Stimulated activated CD8-positive, alpha-beta memory T cell treated with anti-CD3 and anti-CD28 coated beads, Interleukin-12 subunit alpha, Interleukin-12 subunit beta, amount 100 ng/mL, for 1 hour (primary cell): ENCODE measurements around the gene CYB5A.
"Not testable (repeated sequence)": the region's sequence is repeated elsewhere in the genome, so short reads cannot be mapped to it uniquely, and the experiment has no call there.

Source experiments
- DNase-seq: peaks from one replicate; pipeline ENCODE4 v3.0.0-alpha.2; 2020; ENCODE audit warnings: low read depth

CYB5A gene

GRCh38 chr18:74294526-74294925 is 2.8 kb upstream of the CYB5A start:
- no peak for DNase-seq

DNA sequence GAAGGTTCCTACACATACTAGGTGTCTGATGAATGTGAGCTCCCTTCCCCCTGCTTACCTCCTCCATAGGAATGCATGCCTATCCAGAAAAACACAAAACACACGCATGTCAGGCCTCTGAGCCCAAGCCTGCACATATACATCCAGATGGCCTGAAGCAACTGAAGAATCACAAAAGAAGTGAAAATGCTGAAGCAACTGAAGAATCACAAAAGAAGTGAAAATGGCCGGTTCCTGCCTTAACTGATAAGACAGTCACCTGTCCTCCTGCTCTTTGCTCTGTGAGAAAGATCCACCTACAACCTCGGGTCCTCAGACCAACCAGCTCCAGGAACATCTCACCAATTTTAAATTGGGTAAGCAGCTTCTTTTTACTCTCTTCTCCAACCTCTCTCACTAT is 1.2 kb upstream of the CYB5A start:
- DNase-seq, result not testable (repeated sequence)

DNA sequence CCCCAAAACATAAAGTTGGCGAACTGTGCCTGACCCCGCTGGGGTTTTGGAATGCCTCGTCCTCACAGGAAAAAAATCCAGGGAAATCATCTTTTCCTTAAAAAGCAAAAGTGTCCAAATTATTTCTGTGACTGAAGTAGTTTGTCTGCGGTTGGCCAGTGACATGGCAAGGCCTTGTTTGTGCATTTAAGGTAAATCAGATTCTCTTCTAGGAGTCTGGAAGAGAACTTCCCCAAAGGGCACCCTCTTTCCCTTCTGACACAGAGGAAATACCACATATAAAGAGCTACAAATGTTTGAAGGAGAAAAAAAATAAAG is 737 bp upstream of the CYB5A start:
- no peak for DNase-seq

GRCh38 chr18:74291472-74291770 is 342 bp downstream of the CYB5A start:
- no peak for DNase-seq

DNA sequence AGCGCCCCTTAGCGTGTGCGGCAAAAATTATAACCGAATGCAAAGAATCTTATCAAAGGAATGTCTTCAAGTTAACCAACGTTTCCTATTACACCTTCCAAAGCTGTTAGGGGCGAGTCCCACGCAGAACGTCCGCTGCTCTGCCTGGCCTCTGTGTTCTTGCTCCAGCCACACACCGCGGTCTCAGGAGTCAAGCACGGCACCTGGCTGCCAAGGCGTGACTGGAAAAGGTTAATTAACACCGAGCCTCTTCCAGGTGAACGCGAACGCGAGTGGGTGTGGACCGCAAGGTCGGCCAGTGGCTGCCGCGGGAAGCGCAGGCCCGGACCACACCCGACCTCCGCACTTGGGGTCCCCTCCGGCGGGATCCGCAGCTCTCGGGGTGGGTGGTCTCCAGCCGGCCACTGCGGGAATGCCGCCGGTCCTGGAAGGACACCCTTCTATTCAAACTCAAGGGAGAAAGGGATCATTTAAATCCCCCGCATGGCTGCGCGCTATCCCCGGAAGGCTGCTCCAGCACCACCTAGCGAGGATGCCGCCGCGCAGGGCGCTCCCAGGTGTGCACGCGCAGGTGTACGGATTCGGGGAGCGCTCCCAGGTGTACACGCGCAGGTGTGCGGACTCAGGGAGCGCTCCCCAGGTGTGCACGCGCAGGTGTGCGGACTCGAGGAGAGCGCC is 830 bp downstream of the CYB5A start:
- DNase-seq, result no peak

DNA sequence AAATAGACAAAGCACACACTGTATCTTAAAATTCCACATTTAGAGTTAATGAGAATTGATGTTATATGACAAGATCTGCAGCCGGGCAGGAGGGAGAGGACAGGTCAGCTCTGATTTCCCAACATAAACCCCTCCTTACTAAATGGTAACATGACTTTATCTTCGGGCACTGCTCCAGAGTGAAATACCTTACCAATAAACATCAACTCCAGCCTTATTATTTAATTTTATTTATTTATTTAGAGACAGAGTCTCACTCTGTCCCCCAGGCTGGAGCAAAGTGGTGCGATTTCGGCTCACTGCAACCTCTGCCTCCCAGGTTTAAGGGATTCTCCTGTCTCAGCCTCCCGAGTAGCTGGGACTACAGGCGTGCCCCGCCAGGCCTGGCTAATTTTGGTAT is 1.7 kb downstream of the CYB5A start:
- no peak for DNase-seq

GRCh38 chr18:74289137-74289536 is 2.6 kb downstream of the CYB5A start:
- DNase-seq, result no peak

DNA sequence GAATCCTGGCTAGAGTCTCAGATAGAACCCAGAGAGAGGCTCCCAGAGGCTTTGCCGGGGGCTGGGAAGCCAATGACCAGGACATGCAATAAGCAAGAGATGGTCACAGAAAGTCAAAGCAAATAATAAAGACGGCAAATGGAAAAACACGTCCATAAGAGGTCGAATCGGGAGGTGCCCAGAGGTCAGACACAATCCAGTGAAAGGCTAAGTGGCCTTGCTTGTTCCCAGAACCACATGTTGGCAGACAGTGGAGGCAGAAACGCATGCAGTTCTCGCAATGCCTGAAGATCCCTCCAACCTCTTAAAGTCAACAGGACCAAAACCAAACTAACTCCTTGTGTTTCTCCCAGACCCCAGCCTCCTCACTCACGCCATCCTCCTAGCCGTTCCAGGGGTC is 3.0 kb downstream of the CYB5A start:
- no peak for DNase-seq

DNA sequence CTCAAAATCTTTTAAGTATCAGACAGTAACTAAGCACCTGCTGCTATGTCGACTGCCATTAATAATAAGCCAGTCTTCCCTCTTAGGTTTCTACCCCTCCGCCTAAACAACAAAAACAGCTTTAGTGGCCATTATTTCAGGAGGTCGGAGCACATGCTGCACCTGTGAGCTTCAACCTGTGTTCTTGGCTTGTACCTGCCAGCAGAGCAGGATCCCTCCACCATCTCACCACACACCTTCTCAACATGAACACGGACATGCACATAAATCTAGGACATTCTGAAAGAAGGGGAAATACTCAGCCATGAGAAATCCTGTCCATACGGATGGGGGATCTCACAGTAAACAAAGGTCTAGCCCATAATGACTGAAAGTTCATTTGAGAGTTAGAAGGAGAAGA is 3.7 kb downstream of the CYB5A start:
- DNase-seq, result no peak

- DNase-seq, result no peak
Observed at GRCh38 chr18:74286856-74287255, 4.9 kb downstream of the CYB5A start.

GRCh38 chr18:74286106-74286855 is 5.5 kb downstream of the CYB5A start:
- no peak for DNase-seq

DNA sequence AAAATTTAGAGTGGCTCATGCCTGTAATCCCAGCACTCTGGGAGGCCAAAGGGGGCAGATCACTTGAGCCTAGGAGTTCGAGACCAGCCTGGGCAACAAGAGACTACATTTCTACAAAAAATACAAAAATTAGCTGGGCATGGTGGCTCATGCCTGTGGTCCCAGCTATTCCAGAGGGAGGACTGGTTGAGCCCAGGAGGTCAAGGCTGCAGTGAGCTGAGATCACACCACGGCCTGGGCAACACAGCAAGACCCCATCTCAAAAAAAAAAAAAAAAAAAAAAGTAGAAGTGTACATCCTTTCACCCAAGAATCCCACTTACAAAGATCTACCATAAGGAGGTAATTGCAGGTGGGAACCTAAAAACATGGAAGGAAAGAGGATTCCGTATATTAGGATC is 6.2 kb downstream of the CYB5A start:
- not testable (repeated sequence) for DNase-seq

DNA sequence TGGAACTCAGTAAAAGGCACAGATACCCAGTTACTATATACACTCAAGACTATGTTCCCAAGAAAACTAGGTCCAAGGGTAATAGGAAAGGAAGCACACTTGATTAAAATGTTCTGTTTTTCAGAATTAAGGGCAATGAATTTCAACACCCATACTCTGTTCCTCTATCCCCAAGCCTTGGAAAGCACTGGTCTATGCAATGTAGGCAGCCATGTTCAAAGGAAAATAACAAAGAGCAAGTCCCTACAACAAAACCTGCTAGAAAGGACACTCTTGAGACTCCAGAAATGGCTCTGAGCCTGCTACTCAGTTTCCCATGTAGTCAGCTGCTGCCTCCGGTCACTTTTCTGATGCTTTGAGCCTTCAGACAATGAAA is 6.8 kb downstream of the CYB5A start:
- DNase-seq, result no peak

- no peak for DNase-seq
Observed at GRCh38 chr18:74284191-74284979, 7.4 kb downstream of the CYB5A start.

- no peak for DNase-seq
Observed at GRCh38 chr18:74283646-74284045, 8.1 kb downstream of the CYB5A start.

GRCh38 chr18:74282755-74283554 is 8.8 kb downstream of the CYB5A start:
- no peak for DNase-seq

- DNase-seq, result no peak
Observed at GRCh38 chr18:74281980-74282754, 9.6 kb downstream of the CYB5A start.

GRCh38 chr18:74281011-74281979 is 10.5 kb downstream of the CYB5A start:
- no peak for DNase-seq

- DNase-seq, result no peak
Observed at GRCh38 chr18:74278983-74279382, 12.8 kb downstream of the CYB5A start.

DNA sequence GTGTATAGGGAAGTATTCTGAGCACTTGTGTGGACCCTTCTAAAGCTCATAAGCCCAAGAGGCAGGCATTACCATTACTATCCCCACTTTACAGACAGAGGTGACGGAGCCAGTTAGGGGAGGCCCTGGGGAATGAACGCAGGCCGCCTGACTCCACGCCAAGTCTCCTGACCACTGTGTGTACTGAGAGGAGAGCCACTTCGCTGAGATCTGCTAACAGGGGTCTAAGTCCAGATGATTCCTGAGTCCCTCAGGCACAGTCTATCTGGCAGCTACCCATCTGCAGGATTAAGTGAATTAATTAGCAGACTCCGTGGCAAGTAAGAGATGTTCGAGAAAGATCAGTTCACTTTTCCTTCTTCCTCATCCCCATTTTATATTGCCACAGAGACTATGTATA is 13.7 kb downstream of the CYB5A start:
- no peak for DNase-seq

- DNase-seq, result no peak
Observed at GRCh38 chr18:74277296-74277695, 14.5 kb downstream of the CYB5A start.
